K562 (cell line): ENCODE results near the gene PDE4D. TPM values are rescaled to one million over a fixed set of nuclear protein-coding genes. Genes with fewer than 3 reads are reported as not detected.

Experiments
- ATAC-seq: fragments of 200-7000 bp; cut with Tn5 transposase; 3 replicates; pipeline ENCODE4 v1.9.1; 2020; ENCODE audit warnings: moderate library complexity
- BruUV-seq: library from RNA; stranded (reverse); fragments of 400-500 nt; replicated peaks from 2 replicates; lab custom pipeline; 2021; lab: Mats Ljungman, UMichigan
- CTCF ChIA-PET: fragments of 300-600 bp; formaldehyde crosslinking; extraction: SDS; loops from one replicate; lab custom pipeline; 2021; ENCODE audit warnings: low intra/inter-chr PET ratio; lab: Yijun Ruan, JAX
- POLR2A ChIA-PET: fragments of 300-600, 350-650 bp; sonication (Branson Sonifier 250); formaldehyde crosslinking; extraction: SDS; loops from one replicate; lab custom pipeline; 2021; ENCODE audit warnings: antibody characterized with exemption, inconsistent platforms; lab: Yijun Ruan, JAX
- DNase-seq, 4 experiments: peaks; one replicate each; pipeline versions ENCODE4 v3.0.0 to v3.0.0-alpha.2; 2011 to 2018; ENCODE audit warnings: low spot score in 3 of 4, mixed read lengths in 3 of 4; ENCODE audit errors: extremely low read depth in 1 of 4
- FAIRE-seq: peaks from 2 replicates; lab custom pipeline; 2011; peaks lifted over from hg19 to GRCh38; lab: Jason Lieb, UNC
- H2AFZ ChIP-seq: 2 replicates; pipeline ENCODE4 v1.6.0; 2011; ENCODE audit warnings: low read depth, low read length, control low read depth, inconsistent platforms
- H3K27ac ChIP-seq: fragments of 200-600 bp; 3 replicates; pipeline ENCODE4 v1.8.0; 2011; ENCODE audit warnings: low read depth, mild to moderate bottlenecking, control low read depth, inconsistent platforms, low read length, moderate library complexity, mixed read lengths; ENCODE audit errors: extremely low read depth
- H3K27me3 ChIP-seq, 2 experiments: fragments of 300-600 bp in 1 of 2; 2 replicates in 1 of 2; 3 replicates in 1 of 2; pipeline versions ENCODE4 v1.6.0 to v1.8.0; 2011; ENCODE audit warnings: inconsistent platforms in 2 of 2, low read length in 2 of 2, mild to moderate bottlenecking in 1 of 2, mixed read lengths in 1 of 2, moderate library complexity in 1 of 2; ENCODE audit not compliant: control insufficient read depth in 2 of 2, insufficient read depth in 2 of 2
- H3K36me3 ChIP-seq: fragments of 300-600 bp; 3 replicates; pipeline ENCODE4 v1.8.0; 2011; ENCODE audit warnings: mild to moderate bottlenecking, low read length, inconsistent platforms; ENCODE audit not compliant: control insufficient read depth, insufficient read depth
- H3K4me1 ChIP-seq, 2 experiments: fragments of 200-600 bp in 1 of 2; replicated peaks in 1 of 2; 2 replicates in 1 of 2; 3 replicates in 1 of 2; pipeline versions ENCODE4 v1.5.1 to v1.8.0; 2011; ENCODE audit warnings: inconsistent platforms in 2 of 2, low read length in 2 of 2, mild to moderate bottlenecking in 1 of 2, mixed read lengths in 1 of 2, moderate library complexity in 1 of 2; ENCODE audit not compliant: control insufficient read depth in 2 of 2, insufficient read depth in 2 of 2
- H3K4me2 ChIP-seq: 2 replicates; pipeline ENCODE4 v1.6.1; 2011; ENCODE audit warnings: low read length, control low read depth, inconsistent platforms, mixed read lengths; ENCODE audit not compliant: insufficient read depth
- H3K4me3 ChIP-seq: fragments of 200-600 bp; sonication (generic), shearing (Covaris generic); 2 replicates; pipeline ENCODE4 v1.5.1; 2016; ENCODE audit warnings: control low read depth, inconsistent platforms
- H3K79me2 ChIP-seq: fragments of 200-600 bp; 3 replicates; pipeline ENCODE4 v1.8.0; 2011; ENCODE audit warnings: low read length, inconsistent platforms; ENCODE audit not compliant: control insufficient read depth, insufficient read depth
- H3K9ac ChIP-seq, 2 experiments: 2 replicates each; pipeline versions ENCODE4 v1.6.0 to v1.6.1; 2011; ENCODE audit warnings: low read depth in 2 of 2, low read length in 2 of 2, control low read depth in 1 of 2, inconsistent platforms in 1 of 2, mild to moderate bottlenecking in 1 of 2, mixed read lengths in 1 of 2; ENCODE audit not compliant: insufficient read depth in 1 of 2
- H3K9me1 ChIP-seq: one replicate; pipeline ENCODE4 v1.6.0; 2011; ENCODE audit warnings: inconsistent platforms, mild to moderate bottlenecking, low read length, moderate library complexity; ENCODE audit not compliant: control insufficient read depth, insufficient read depth
- H3K9me3 ChIP-seq: replicated peaks from 2 replicates; pipeline ENCODE4 v1.5.1; 2011; ENCODE audit warnings: low read depth, low read length, inconsistent platforms; ENCODE audit not compliant: control insufficient read depth, insufficient read depth
- H4K20me1 ChIP-seq: replicated peaks from 2 replicates; pipeline ENCODE4 v1.6.1; 2011; ENCODE audit warnings: low read length, inconsistent platforms, mixed read lengths; ENCODE audit not compliant: control insufficient read depth, insufficient read depth
- E4F1 ChIP-seq: fragments of 250-450 bp; sonication (Bioruptor Pico); IDR thresholded peaks from 2 replicates; pipeline ENCODE4 v1.5.0; 2021; ENCODE audit warnings: mild to moderate bottlenecking, borderline replicate concordance
- KLF16 ChIP-seq: IDR thresholded peaks from 2 replicates; pipeline ENCODE4 v1.6.1; 2016; ENCODE audit warnings: antibody characterized with exemption
- NCOA4 ChIP-seq: fragments of 450-650 bp; IDR thresholded peaks from 2 replicates; pipeline ENCODE4 v1.6.1; 2018; ENCODE audit warnings: mild to moderate bottlenecking; ENCODE audit not compliant: partially characterized antibody
- RAD21 ChIP-seq, 2 experiments: fragments of 250-450 bp in 1 of 2; fragments of 450-650 bp in 1 of 2; sonication (Bioruptor Pico) in 1 of 2; formaldehyde crosslinking in 1 of 2; IDR thresholded peaks in 1 of 2; conservative IDR thresholded peaks in 1 of 2; 2 replicates each; pipeline versions ENCODE4 v1.4.0 to v1.8.0; 2020 to 2022; ENCODE audit warnings: mild to moderate bottlenecking in 2 of 2, moderate library complexity in 1 of 2
- SIRT6 ChIP-seq: IDR thresholded peaks from one replicate; pipeline ENCODE4 v1.6.1; 2012; ENCODE audit warnings: low read depth, mild to moderate bottlenecking, control low read depth, inconsistent platforms, low read length, moderate library complexity
- ZFX ChIP-seq: sonication (generic); formaldehyde crosslinking; IDR thresholded peaks from 2 replicates; pipeline ENCODE4 v1.8.0; 2022; ENCODE audit warnings: mild to moderate bottlenecking, missing genetic modification reagents, moderate library complexity
- ZNF121 ChIP-seq: sonication (generic); formaldehyde crosslinking; conservative IDR thresholded peaks from 2 replicates; pipeline ENCODE4 v1.8.0; 2022; ENCODE audit warnings: missing genetic modification reagents
- ZNF239 ChIP-seq: fragments of 250-450 bp; sonication (Bioruptor Pico); IDR thresholded peaks from 2 replicates; pipeline ENCODE4 v1.4.0; 2020; ENCODE audit warnings: mild to moderate bottlenecking
- ZNF76 ChIP-seq: fragments of 250-450 bp; sonication (Bioruptor Pico); IDR thresholded peaks from 2 replicates; pipeline ENCODE4 v1.4.0; 2020; ENCODE audit warnings: mild to moderate bottlenecking, moderate library complexity, borderline replicate concordance
- WGBS: fragments of 100-300 bp; shearing (Covaris generic); methylation state at CpG from one replicate; pipeline ENCODE4 v1.1.6; 2016; ENCODE audit warnings: low coverage, mixed read lengths; ENCODE audit not compliant: insufficient coverage; ENCODE audit errors: missing lambda C conversion rate; 5-methylcytosine and 5-hydroxymethylcytosine counted together
- in situ Hi-C: fragments of 300-500 bp; cut with MboI; formaldehyde crosslinking; loops from 4 replicates; pipeline ENCODE4 v1.15.0; 2018; ENCODE audit warnings: inconsistent platforms, mixed read lengths
- intact Hi-C: fragments of 100-400 bp; cut with micrococcal nuclease; formaldehyde crosslinking; loops from 2 replicates; pipeline ENCODE4 v1.14.2; 2022
- polyA plus RNA-seq, 8 experiments: library from polyadenylated mRNA; depleted of rRNA in 4 of 8; stranded (reverse) in 5 of 8; unstranded in 3 of 8; fragments of >200 nt; fragmentation: Nextera tagmentation in 2 of 8; fragmentation: Illumina TruSeq in 1 of 8; extraction: Ambion mirVana in 2 of 8; extraction: Trizol in 1 of 8; gene quantifications; 2 replicates each; pipeline versions ENCODE4 v1.2.1 to v1.2.3, GENCODE V29; 2011 to 2014; ENCODE audit warnings: inconsistent platforms in 1 of 8, missing spikeins in 1 of 8
- total RNA-seq, 7 experiments: library from RNA; depleted of rRNA in 6 of 7; stranded (reverse); fragments of >200 nt in 6 of 7; fragmentation: Illumina TruSeq in 2 of 7; extraction: Trizol in 2 of 7; gene quantifications; 2 replicates each; pipeline versions ENCODE4 v1.2.1 to v1.2.3, GENCODE V29; 2011 to 2021; ENCODE audit warnings: low replicate concordance in 1 of 7

The PDE4D gene
- total and polyA plus RNA-seq, 9 of the 15 experiments (the other 6 are each of a cell fraction or from before 2014, with no cell fraction given) = 0.04 to 0.46 (median 0.13) TPM

GRCh38 chr5:59086024-59086423 is 807.5 kb downstream of the PDE4D start:
- WGBS = 0% methylated on average over 1 of the region's 1 CpG
- no peak for ATAC-seq

GRCh38 chr5:59081693-59082092 is 811.8 kb downstream of the PDE4D start:
- Histone ChIP-seq H3K27me3 (no peaks in the 10 kb centered on the region), H3K79me2 (no peaks in the 10 kb centered on the region)
- 0% methylated on average over 1 of the region's 1 CpG for WGBS
- FAIRE-seq = no peak
- in situ Hi-C loops = no loop called here
- TF ChIP-seq KLF16 = no peak
- no peak for TF ChIP-seq E4F1 (CRISPR knock-in tag)
- TF ChIP-seq ZFX (CRISPR knock-in tag) = no peak
- no peak for TF ChIP-seq ZNF121 (CRISPR knock-in tag)
- no peak for TF ChIP-seq NCOA4
- TF ChIP-seq, all 486 proteins: peak for 0
- BruUV-seq = no TSS peak
- no peak for ATAC-seq
- H3K36me3 ChIP-seq = no peaks in the 10 kb centered on the region
- CTCF ChIA-PET = no interaction called here
- no peaks in the 10 kb centered on the region for H3K9me1 ChIP-seq
- intact Hi-C loops = no loop called here
- no peak overlapping the region for H2AFZ ChIP-seq
- no peak overlapping the region for H3K4me3 ChIP-seq
- H3K4me1 ChIP-seq = no peaks in the 10 kb centered on the region
- no peaks in the 10 kb centered on the region for H3K9me3 ChIP-seq
- H4K20me1 ChIP-seq = no peaks in the 10 kb centered on the region
- no peak overlapping the region for H3K9ac ChIP-seq
- no peak overlapping the region for H3K4me2 ChIP-seq
- POLR2A ChIA-PET = no interaction called here
- DNase-seq = no peak
- no peak overlapping the region for H3K27ac ChIP-seq

More at GRCh38 chr5:59086024-59086423, 807.5 kb downstream of the PDE4D start:
- no peaks in the 10 kb centered on the region for H3K9me3 ChIP-seq
- TF ChIP-seq ZNF239 (CRISPR knock-in tag) (no peak), SIRT6 (no peak), ZNF76 (CRISPR knock-in tag) (no peak), RAD21 (CRISPR knock-in tag; conservative IDR thresholded peaks at IDR 0.05 in 1 of 2, IDR thresholded peaks at IDR 0.05 in 1 of 2) (no peak)
- H3K27me3 ChIP-seq = no peaks in the 10 kb centered on the region
- H2AFZ ChIP-seq = no peak overlapping the region
- in situ Hi-C loops = no loop called here
- H3K79me2 ChIP-seq = no peaks in the 10 kb centered on the region
- FAIRE-seq (no peak), DNase-seq (no peak)
- H3K27ac ChIP-seq = no peak overlapping the region
- H3K9ac ChIP-seq = no peak overlapping the region
- BruUV-seq = no TSS peak
- no peak overlapping the region for H3K4me3 ChIP-seq
- no peaks in the 10 kb centered on the region for H4K20me1 ChIP-seq
- no peaks in the 10 kb centered on the region for H3K9me1 ChIP-seq
- no peaks in the 10 kb centered on the region for H3K36me3 ChIP-seq
- intact Hi-C loops = no loop called here
- ChIA-PET POLR2A (no interaction called here), CTCF (no interaction called here)
- no peak overlapping the region for H3K4me2 ChIP-seq
- no peaks in the 10 kb centered on the region for H3K4me1 ChIP-seq
